Adrenal gland (tissue), 5 donors: ENCODE results near the gene RBM33.

Experiments used
- CTCF ChIP-seq, 6 experiments: fragments of 450-650 bp in 4 of 6; fragments of 200-600 bp in 2 of 6; sonication (generic) in 1 of 6; IDR thresholded peaks; 1 replicate in 5 of 6; 2 replicates in 1 of 6; pipeline versions ENCODE4 v1.5.1 to v1.8.0; 2016 to 2021; ENCODE audit warnings: antibody characterized with exemption in 6 of 6, mild to moderate bottlenecking in 2 of 6, moderate library complexity in 1 of 6
- POLR2A ChIP-seq, 2 donors: fragments of 450-650 bp; IDR thresholded peaks; one replicate each; pipeline ENCODE4 v1.6.1; 2017; ENCODE audit warnings: antibody characterized with exemption in 2 of 2, mild to moderate bottlenecking in 2 of 2, moderate library complexity in 1 of 2
- donor health status: DM: no; HTN: no; CAD: no.

DNA sequence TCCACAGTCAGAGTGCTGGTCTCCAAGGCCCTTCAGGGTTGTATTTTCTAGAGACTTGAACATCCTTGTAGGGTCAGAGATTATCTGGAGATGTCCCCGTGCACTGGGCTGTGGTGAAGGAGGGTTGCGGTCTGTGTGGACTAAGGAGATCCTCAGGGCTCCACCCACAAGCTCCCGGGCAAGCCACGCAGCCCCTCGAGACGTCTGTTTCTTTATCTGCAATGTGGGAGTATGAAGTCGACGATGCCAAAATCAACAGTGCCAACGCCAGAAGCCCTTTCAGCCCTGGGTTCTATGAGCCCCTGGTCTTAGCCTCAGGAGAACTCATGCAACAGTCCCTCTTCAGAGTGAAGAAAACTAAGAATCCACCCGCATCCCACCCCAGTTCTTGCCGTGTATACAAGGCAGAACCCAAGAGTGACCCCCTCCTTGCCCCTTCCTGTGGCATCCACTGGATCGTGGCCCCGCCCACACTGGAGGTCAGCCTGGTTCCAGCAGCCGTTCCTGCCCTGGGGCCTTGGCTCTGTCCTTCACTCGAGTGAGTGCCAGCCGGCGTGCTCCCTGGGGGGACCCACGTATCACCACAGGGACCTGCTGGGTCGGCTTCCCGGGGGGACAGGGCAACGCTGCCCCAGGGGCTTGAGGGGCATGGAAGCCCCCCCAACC lies 173.8 kb downstream of the RBM33 start:
- TF ChIP-seq POLR2A (IDR thresholded peaks at IDR 0.05) (no peak), CTCF (IDR thresholded peaks at IDR 0.05) (no peak)
